ENCODE results near the gene NCAPH2.

DNA sequence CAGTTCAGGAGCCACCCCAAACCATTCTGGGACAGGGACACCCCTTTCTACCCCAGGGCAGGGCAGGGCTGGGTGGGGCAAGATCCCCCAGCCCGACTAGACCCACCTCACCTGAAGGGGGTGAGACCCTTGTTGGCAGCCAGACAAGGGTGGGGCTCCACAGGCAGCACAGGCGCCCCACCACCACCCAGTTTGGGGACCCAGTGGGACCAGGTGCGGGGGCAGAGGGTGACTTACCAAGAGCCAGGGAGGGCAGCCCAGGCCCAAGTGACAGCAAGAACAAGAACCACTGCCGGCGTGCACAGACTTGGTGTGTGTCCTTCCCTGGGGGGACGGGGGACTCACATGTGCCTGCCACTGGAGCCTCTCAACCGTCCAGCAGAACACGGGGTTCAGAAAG, 24.5 kb upstream of the NCAPH2 start:
- TF ChIP-seq, protein P1, sequence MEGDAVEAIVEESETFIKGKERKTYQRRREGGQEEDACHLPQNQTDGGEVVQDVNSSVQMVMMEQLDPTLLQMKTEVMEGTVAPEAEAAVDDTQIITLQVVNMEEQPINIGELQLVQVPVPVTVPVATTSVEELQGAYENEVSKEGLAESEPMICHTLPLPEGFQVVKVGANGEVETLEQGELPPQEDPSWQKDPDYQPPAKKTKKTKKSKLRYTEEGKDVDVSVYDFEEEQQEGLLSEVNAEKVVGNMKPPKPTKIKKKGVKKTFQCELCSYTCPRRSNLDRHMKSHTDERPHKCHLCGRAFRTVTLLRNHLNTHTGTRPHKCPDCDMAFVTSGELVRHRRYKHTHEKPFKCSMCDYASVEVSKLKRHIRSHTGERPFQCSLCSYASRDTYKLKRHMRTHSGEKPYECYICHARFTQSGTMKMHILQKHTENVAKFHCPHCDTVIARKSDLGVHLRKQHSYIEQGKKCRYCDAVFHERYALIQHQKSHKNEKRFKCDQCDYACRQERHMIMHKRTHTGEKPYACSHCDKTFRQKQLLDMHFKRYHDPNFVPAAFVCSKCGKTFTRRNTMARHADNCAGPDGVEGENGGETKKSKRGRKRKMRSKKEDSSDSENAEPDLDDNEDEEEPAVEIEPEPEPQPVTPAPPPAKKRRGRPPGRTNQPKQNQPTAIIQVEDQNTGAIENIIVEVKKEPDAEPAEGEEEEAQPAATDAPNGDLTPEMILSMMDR (IDR thresholded peaks at IDR 0.05), result no peak
- TF ChIP-seq POLR2A (IDR thresholded peaks at IDR 0.05), result no peak
